Fibroblast of mammary gland (primary cell): ENCODE measurements around the gene RAB24.

Experiments
- DNase-seq: peaks from one replicate; pipeline ENCODE4 v3.0.0-alpha.2; 2010; ENCODE audit warnings: low read depth
- H3K4me3 ChIP-seq: 2 replicates; pipeline ENCODE4 v1.5.1; 2011; ENCODE audit warnings: low read depth, mild to moderate bottlenecking, low read length, moderate library complexity; ENCODE audit not compliant: control insufficient read depth
- TF ChIP-seq, protein P1 (sequence below): conservative IDR thresholded peaks from 2 replicates; pipeline ENCODE4 v1.5.1; 2011; ENCODE audit warnings: low read depth, low read length, inconsistent platforms; ENCODE audit not compliant: control insufficient read depth, insufficient read depth

The RAB24 gene

GRCh38 chr5:177291735-177292134 lies 11.8 kb downstream of the RAB24 start:
- no peak overlapping the region for H3K4me3 ChIP-seq
- no peak for DNase-seq
- TF ChIP-seq, protein P1, sequence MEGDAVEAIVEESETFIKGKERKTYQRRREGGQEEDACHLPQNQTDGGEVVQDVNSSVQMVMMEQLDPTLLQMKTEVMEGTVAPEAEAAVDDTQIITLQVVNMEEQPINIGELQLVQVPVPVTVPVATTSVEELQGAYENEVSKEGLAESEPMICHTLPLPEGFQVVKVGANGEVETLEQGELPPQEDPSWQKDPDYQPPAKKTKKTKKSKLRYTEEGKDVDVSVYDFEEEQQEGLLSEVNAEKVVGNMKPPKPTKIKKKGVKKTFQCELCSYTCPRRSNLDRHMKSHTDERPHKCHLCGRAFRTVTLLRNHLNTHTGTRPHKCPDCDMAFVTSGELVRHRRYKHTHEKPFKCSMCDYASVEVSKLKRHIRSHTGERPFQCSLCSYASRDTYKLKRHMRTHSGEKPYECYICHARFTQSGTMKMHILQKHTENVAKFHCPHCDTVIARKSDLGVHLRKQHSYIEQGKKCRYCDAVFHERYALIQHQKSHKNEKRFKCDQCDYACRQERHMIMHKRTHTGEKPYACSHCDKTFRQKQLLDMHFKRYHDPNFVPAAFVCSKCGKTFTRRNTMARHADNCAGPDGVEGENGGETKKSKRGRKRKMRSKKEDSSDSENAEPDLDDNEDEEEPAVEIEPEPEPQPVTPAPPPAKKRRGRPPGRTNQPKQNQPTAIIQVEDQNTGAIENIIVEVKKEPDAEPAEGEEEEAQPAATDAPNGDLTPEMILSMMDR: no peak

DNA sequence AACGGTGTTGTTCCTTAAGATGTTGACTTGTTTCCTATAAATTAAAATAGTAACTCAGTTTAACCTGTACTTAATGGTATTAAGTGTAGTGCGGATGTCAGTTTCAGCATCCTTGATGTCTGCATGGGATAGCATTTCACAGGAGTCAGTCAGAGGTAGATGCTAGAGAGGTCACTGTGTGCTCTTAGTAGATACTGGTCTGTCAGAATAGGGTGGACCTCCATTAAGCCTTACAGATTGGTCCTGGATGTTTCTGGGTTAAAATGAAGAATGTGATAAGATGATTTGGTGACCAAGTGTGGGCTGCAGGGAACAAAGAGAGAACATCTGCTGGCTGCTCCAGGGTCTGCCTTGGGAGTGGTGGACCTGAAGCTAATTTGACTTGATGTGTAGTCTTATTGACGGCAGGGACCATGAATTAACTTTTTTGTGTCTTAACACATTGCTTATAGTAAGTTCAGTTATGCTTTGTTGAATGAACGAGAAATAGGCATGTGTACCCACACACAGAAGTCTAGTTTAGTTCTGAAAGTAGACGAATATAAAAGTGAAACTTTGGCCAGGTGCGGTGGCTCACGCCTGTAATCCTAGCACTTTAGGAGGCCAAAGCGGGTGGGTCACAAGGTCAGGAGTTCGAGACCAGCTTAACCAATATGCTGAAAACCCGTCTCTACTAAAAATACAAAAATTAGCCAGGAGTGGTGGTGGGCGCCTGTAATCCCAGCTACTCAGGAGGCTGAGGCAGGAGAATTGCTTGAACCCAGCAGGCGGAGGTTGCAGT lies 12.5 kb downstream of the RAB24 start:
- DNase-seq: no peak
- TF ChIP-seq, protein P1: no peak
- no peak overlapping the region for H3K4me3 ChIP-seq

GRCh38 chr5:177288191-177288590 lies 15.3 kb downstream of the RAB24 start:
- TF ChIP-seq, protein P1: no peak
- no peak overlapping the region for H3K4me3 ChIP-seq

GRCh38 chr5:177276886-177277285 lies 26.6 kb downstream of the RAB24 start:
- TF ChIP-seq, protein P1: no peak
- H3K4me3 ChIP-seq: no peak overlapping the region
- no peak for DNase-seq

More at GRCh38 chr5:177288191-177288590, 15.3 kb downstream of the RAB24 start:
- no peak for DNase-seq

- no peak overlapping the region for H3K4me3 ChIP-seq
- no peak for DNase-seq
- TF ChIP-seq, protein P1: no peak
Measured at GRCh38 chr5:177275883-177276282, 27.6 kb downstream of the RAB24 start.

GRCh38 chr5:177271113-177271512 lies 32.4 kb downstream of the RAB24 start:
- TF ChIP-seq, protein P1: no peak
- DNase-seq: no peak
- no peak overlapping the region for H3K4me3 ChIP-seq
